ENCODE data around the gene RRM2.

Gene RRM2

GRCh38 chr2:10079266-10079869 lies 43.2 kb upstream of the RRM2 start:
- Histone ChIP-seq H3K23ac (ENCODE audit: low read length) (no peak overlapping the region), H3K14ac (ENCODE audit: low read length) (no peak overlapping the region), H2BK120ac (ENCODE audit: insufficient read depth, low read length, poor library complexity) (no peak overlapping the region), H4K91ac (ENCODE audit: low read depth, low read length) (no peak overlapping the region), H3K18ac (ENCODE audit: low read length) (no peak overlapping the region), H3K79me1 (ENCODE audit: low read length) (peaks cover 3% of the 10 kb centered on the region), H3K4me2 (ENCODE audit: low read length) (peak overlapping the region; percentile 69), H3K4ac (ENCODE audit: low read depth, low read length) (no peak overlapping the region), H3K9ac (ENCODE audit: low read length) (no peak overlapping the region), H2BK12ac (ENCODE audit: low read length) (no peak overlapping the region), H3K36me3 (ENCODE audit: control insufficient read depth in 1 of 2, insufficient read depth in 2 of 2, low read length in 2 of 2) (no peaks in the 10 kb centered on the region), H4K12ac (ENCODE audit: low read depth, low read length) (no peak overlapping the region), H3K4me3 (ENCODE audit: low read depth, low read length) (peak overlapping the region; percentile 37), H2BK5ac (ENCODE audit: low read depth, low read length, poor library complexity) (no peak overlapping the region), H3K27ac (ENCODE audit: low read depth, low read length) (no peak overlapping the region), H3K79me2 (ENCODE audit: control insufficient read depth, insufficient read depth, low read length, poor library complexity) (peaks cover 2% of the 10 kb centered on the region), H2AFZ (ENCODE audit: insufficient read depth, low read length, poor library complexity) (no peak overlapping the region), H3K27me3 (ENCODE audit: insufficient read depth, low read length) (peaks cover 30% of the 10 kb centered on the region), H3K9me3 (ENCODE audit: insufficient read depth, low read depth, low read length) (no peaks in the 10 kb centered on the region), H4K8ac (ENCODE audit: low read depth, low read length) (peak overlapping the region; percentile 23), H3K4me1 (ENCODE audit: control insufficient read depth in 1 of 2, insufficient read depth in 2 of 2, low read length in 2 of 2) (peaks cover 8 to 13% of the 10 kb centered on the region in 2 experiments), H2AK5ac (ENCODE audit: low read length) (no peak overlapping the region)
- WGBS (ENCODE audit: extremely low coverage, insufficient coverage, insufficient read length): no CpG with 5 or more reads among the region's 53 CpGs
- no peak for DNase-seq

GRCh38 chr2:10079870-10080535 lies 42.5 kb upstream of the RRM2 start, which contains the start of gene CYS1:
TSS of gene CYS1 (minus strand) at chr2:10080411. CDS start at chr2:10080223, 188 bp downstream.
- no peak within 1 kb of the TSS for H3K9ac ChIP-seq (ENCODE audit: low read length)
- no CpG with 5 or more reads among the region's 98 CpGs for WGBS (ENCODE audit: extremely low coverage, insufficient coverage, insufficient read length)
- H2BK12ac ChIP-seq (ENCODE audit: low read length): peak within 1 kb of the TSS; percentile 24
- H3K79me1 ChIP-seq (ENCODE audit: low read length): peaks cover 3% of the 10 kb centered on the region
- peak within 1 kb of the TSS; percentile 84 for H2AFZ ChIP-seq (ENCODE audit: insufficient read depth, low read length, poor library complexity)
- peaks cover 2% of the 10 kb centered on the region for H3K79me2 ChIP-seq (ENCODE audit: control insufficient read depth, insufficient read depth, low read length, poor library complexity)
- H2AK5ac ChIP-seq (ENCODE audit: low read length): no peak within 1 kb of the TSS
- no peaks in the 10 kb centered on the region for H3K9me3 ChIP-seq (ENCODE audit: insufficient read depth, low read depth, low read length)
- H4K8ac ChIP-seq (ENCODE audit: low read depth, low read length): peak within 1 kb of the TSS; percentile 23
- no peak within 1 kb of the TSS for H4K12ac ChIP-seq (ENCODE audit: low read depth, low read length)
- H3K27me3 ChIP-seq (ENCODE audit: insufficient read depth, low read length): peaks cover 30% of the 10 kb centered on the region
- peak within 1 kb of the TSS; percentile 63 for H4K91ac ChIP-seq (ENCODE audit: low read depth, low read length)
- H2BK120ac ChIP-seq (ENCODE audit: insufficient read depth, low read length, poor library complexity): no peak within 1 kb of the TSS
- peak within 1 kb of the TSS; percentile 41 for H3K4me3 ChIP-seq (ENCODE audit: low read depth, low read length)
- H3K23ac ChIP-seq (ENCODE audit: low read length): no peak within 1 kb of the TSS
- peak in 1 of 2 donors; percentile 15 for DNase-seq
- H2BK5ac ChIP-seq (ENCODE audit: low read depth, low read length, poor library complexity): no peak within 1 kb of the TSS
- peaks cover 8 to 13% of the 10 kb centered on the region in 2 experiments for H3K4me1 ChIP-seq (ENCODE audit: control insufficient read depth in 1 of 2, insufficient read depth in 2 of 2, low read length in 2 of 2)
- H3K4ac ChIP-seq (ENCODE audit: low read depth, low read length): no peak within 1 kb of the TSS
- no peaks in the 10 kb centered on the region for H3K36me3 ChIP-seq (ENCODE audit: control insufficient read depth in 1 of 2, insufficient read depth in 2 of 2, low read length in 2 of 2)
- H3K27ac ChIP-seq (ENCODE audit: low read depth, low read length): no peak within 1 kb of the TSS
- H3K18ac ChIP-seq (ENCODE audit: low read length): no peak within 1 kb of the TSS
- peak within 1 kb of the TSS; percentile 69 for H3K4me2 ChIP-seq (ENCODE audit: low read length)
- H3K14ac ChIP-seq (ENCODE audit: low read length): peak within 1 kb of the TSS; percentile 37

GRCh38 chr2:10080536-10081304 lies 41.8 kb upstream of the RRM2 start:
- H3K14ac ChIP-seq (ENCODE audit: low read length): peak overlapping the region; percentile 37
- H3K4me1 ChIP-seq (ENCODE audit: control insufficient read depth in 1 of 2, insufficient read depth in 2 of 2, low read length in 2 of 2): peaks cover 8 to 13% of the 10 kb centered on the region in 2 experiments
- peak overlapping the region; percentile 24 for H2BK12ac ChIP-seq (ENCODE audit: low read length)
- H3K27ac ChIP-seq (ENCODE audit: low read depth, low read length): no peak overlapping the region
- no CpG with 5 or more reads among the region's 45 CpGs for WGBS (ENCODE audit: extremely low coverage, insufficient coverage, insufficient read length)
- peak overlapping the region; percentile 63 for H4K91ac ChIP-seq (ENCODE audit: low read depth, low read length)
- peaks cover 30% of the 10 kb centered on the region for H3K27me3 ChIP-seq (ENCODE audit: insufficient read depth, low read length)
- no peak overlapping the region for H2BK5ac ChIP-seq (ENCODE audit: low read depth, low read length, poor library complexity)
- no peak overlapping the region for H3K9ac ChIP-seq (ENCODE audit: low read length)
- H3K4ac ChIP-seq (ENCODE audit: low read depth, low read length): no peak overlapping the region
- H3K79me2 ChIP-seq (ENCODE audit: control insufficient read depth, insufficient read depth, low read length, poor library complexity): peaks cover 2% of the 10 kb centered on the region
- H2AK5ac ChIP-seq (ENCODE audit: low read length): no peak overlapping the region
- H3K18ac ChIP-seq (ENCODE audit: low read length): no peak overlapping the region
- no peak for DNase-seq
- H3K23ac ChIP-seq (ENCODE audit: low read length): no peak overlapping the region
- no peaks in the 10 kb centered on the region for H3K36me3 ChIP-seq (ENCODE audit: control insufficient read depth in 1 of 2, insufficient read depth in 2 of 2, low read length in 2 of 2)
- H3K9me3 ChIP-seq (ENCODE audit: insufficient read depth, low read depth, low read length): no peaks in the 10 kb centered on the region
- H2AFZ ChIP-seq (ENCODE audit: insufficient read depth, low read length, poor library complexity): peak overlapping the region; percentile 84
- no peak overlapping the region for H2BK120ac ChIP-seq (ENCODE audit: insufficient read depth, low read length, poor library complexity)
- H4K12ac ChIP-seq (ENCODE audit: low read depth, low read length): no peak overlapping the region
- H4K8ac ChIP-seq (ENCODE audit: low read depth, low read length): no peak overlapping the region
- peak overlapping the region; percentile 69 for H3K4me2 ChIP-seq (ENCODE audit: low read length)
- H3K4me3 ChIP-seq (ENCODE audit: low read depth, low read length): peak overlapping the region; percentile 41
- peaks cover 3% of the 10 kb centered on the region for H3K79me1 ChIP-seq (ENCODE audit: low read length)

- Histone ChIP-seq H3K27ac (ENCODE audit: low read depth, low read length) (no peak overlapping the region), H3K4me2 (ENCODE audit: low read length) (no peak overlapping the region), H2BK120ac (ENCODE audit: insufficient read depth, low read length, poor library complexity) (no peak overlapping the region), H3K14ac (ENCODE audit: low read length) (no peak overlapping the region), H4K8ac (ENCODE audit: low read depth, low read length) (no peak overlapping the region), H3K9ac (ENCODE audit: low read length) (no peak overlapping the region), H4K12ac (ENCODE audit: low read depth, low read length) (no peak overlapping the region), H3K27me3 (ENCODE audit: insufficient read depth, low read length) (peaks cover 27% of the 10 kb centered on the region), H3K9me3 (ENCODE audit: insufficient read depth, low read depth, low read length) (no peaks in the 10 kb centered on the region), H4K91ac (ENCODE audit: low read depth, low read length) (no peak overlapping the region), H3K4me1 (ENCODE audit: control insufficient read depth in 1 of 2, insufficient read depth in 2 of 2, low read length in 2 of 2) (peaks cover 8 to 13% of the 10 kb centered on the region in 2 experiments), H2BK5ac (ENCODE audit: low read depth, low read length, poor library complexity) (no peak overlapping the region), H3K18ac (ENCODE audit: low read length) (no peak overlapping the region), H3K23ac (ENCODE audit: low read length) (no peak overlapping the region), H2AK5ac (ENCODE audit: low read length) (no peak overlapping the region), H3K4ac (ENCODE audit: low read depth, low read length) (no peak overlapping the region), H2AFZ (ENCODE audit: insufficient read depth, low read length, poor library complexity) (no peak overlapping the region), H3K4me3 (ENCODE audit: low read depth, low read length) (no peak overlapping the region), H3K79me1 (ENCODE audit: low read length) (peaks cover 3% of the 10 kb centered on the region), H3K79me2 (ENCODE audit: control insufficient read depth, insufficient read depth, low read length, poor library complexity) (peaks cover 2% of the 10 kb centered on the region), H2BK12ac (ENCODE audit: low read length) (no peak overlapping the region), H3K36me3 (ENCODE audit: control insufficient read depth in 1 of 2, insufficient read depth in 2 of 2, low read length in 2 of 2) (no peaks in the 10 kb centered on the region)
- peak in 1 of 2 donors; percentile 17 for DNase-seq
- WGBS (ENCODE audit: extremely low coverage, insufficient coverage, insufficient read length): no CpG with 5 or more reads among the region's 5 CpGs
Measured at GRCh38 chr2:10083046-10083445, 39.5 kb upstream of the RRM2 start.
